Left lung (tissue), 10 donors: ENCODE results near the gene HSP90AB1. TPM values are rescaled to one million over a fixed set of nuclear protein-coding genes. Genes with fewer than 3 reads are reported as not detected.

Experiments used
- ATAC-seq: fragments of 200-7000 bp; cut with Tn5 transposase; one replicate; pipeline ENCODE4 v1.9.1; 2020; ENCODE audit warnings: moderate library complexity
- DNase-seq, 4 donors: peaks; one replicate each; pipeline ENCODE4 v3.0.0-alpha.2; 2013 to 2020
- H3K27ac ChIP-seq, 2 donors: fragments of 200-600 bp; sonication (generic) in 1 of 2; one replicate each; pipeline versions ENCODE4 v1.5.0 to v1.8.0; 2020 to 2021
- H3K27me3 ChIP-seq, 2 donors: fragments of 200-600 bp; sonication (generic) in 1 of 2; one replicate each; pipeline versions ENCODE4 v1.5.0 to v1.8.0; 2020 to 2021
- H3K36me3 ChIP-seq, 2 donors: fragments of 200-600 bp; sonication (generic) in 1 of 2; one replicate each; pipeline versions ENCODE4 v1.5.0 to v1.8.0; 2020 to 2021
- H3K4me1 ChIP-seq, 2 donors: fragments of 200-600 bp; one replicate each; pipeline ENCODE4 v1.8.0; 2021
- H3K4me3 ChIP-seq, 2 donors: fragments of 200-600 bp; sonication (generic) in 1 of 2; one replicate each; pipeline versions ENCODE4 v1.5.0 to v1.8.0; 2020 to 2021; ENCODE audit warnings: mild to moderate bottlenecking in 1 of 2
- H3K9me3 ChIP-seq, 2 donors: fragments of 200-600 bp; sonication (generic) in 1 of 2; one replicate each; pipeline versions ENCODE4 v1.5.0 to v1.8.0; 2020 to 2021
- CTCF ChIP-seq, 2 donors: fragments of 200-600 bp; sonication (generic) in 1 of 2; IDR thresholded peaks; one replicate each; pipeline versions ENCODE4 v1.5.0 to v1.8.0; 2021; ENCODE audit warnings: antibody characterized with exemption in 2 of 2
- intact Hi-C, 2 donors: fragments of 100-400 bp; cut with DNase I; formaldehyde crosslinking; loops; one replicate each; pipeline versions ENCODE4 v1.11.2 to v1.14.2; 2022
- polyA plus RNA-seq, 6 donors: library from polyadenylated mRNA; unstranded; fragments of 120-200 nt; gene quantifications; one replicate each; pipeline ENCODE4 v1.2.1, GENCODE V29; 2013; ENCODE audit not compliant: insufficient read length in 6 of 6
- total RNA-seq, 2 donors: library from RNA; stranded (reverse); fragmentation: NEBNext Ultra II Directional; extraction: Animal tissue kit (Norgen Biotek cat#: 25700); gene quantifications; one replicate each; pipeline ENCODE4 v1.2.1, GENCODE V29; 2021
- donor health status: DM: no; HTN: yes; CAD: no.
- donor health status: DM: no; HTN: no; CAD: no.

The HSP90AB1 gene
- total and polyA plus RNA-seq, 8 donors, result 726 to 1,444 (median 1,251) TPM

GRCh38 chr6:44243345-44243744, 3.6 kb upstream of the HSP90AB1 start:
- ATAC-seq, result no peak
- DNase-seq, result no peak
- Histone ChIP-seq H3K4me3 (no peak overlapping the region), H3K27ac (no peak overlapping the region), H3K9me3 (no peaks in the 10 kb centered on the region), H3K27me3 (no peaks in the 10 kb centered on the region), H3K36me3 (peaks cover 0 to 2% of the 10 kb centered on the region in 2 donors), H3K4me1 (peaks cover 4 to 17% of the 10 kb centered on the region in 2 donors)
- intact Hi-C loops, result no loop called here
- no peak for TF ChIP-seq CTCF (IDR thresholded peaks at IDR 0.05)

GRCh38 chr6:44245391-44245911, 1.4 kb upstream of the HSP90AB1 start:
- H3K36me3 ChIP-seq, result peaks cover 1 to 23% of the 10 kb centered on the region in 2 donors
- H3K4me3 ChIP-seq, result peak overlapping the region; percentile 64 to 88
- no peak for TF ChIP-seq CTCF (IDR thresholded peaks at IDR 0.05)
- no peaks in the 10 kb centered on the region for H3K27me3 ChIP-seq
- H3K4me1 ChIP-seq, result peaks cover 16 to 38% of the 10 kb centered on the region in 2 donors
- DNase-seq, result no peak
- no peak for ATAC-seq
- H3K9me3 ChIP-seq, result no peaks in the 10 kb centered on the region
- intact Hi-C loops, result no loop called here
- peak overlapping the region; percentile 95 to 99 for H3K27ac ChIP-seq

- no peaks in the 10 kb centered on the region for H3K27me3 ChIP-seq
- peak overlapping the region; percentile 95 to 99 for H3K27ac ChIP-seq
- intact Hi-C loops, result no loop called here
- TF ChIP-seq CTCF (IDR thresholded peaks at IDR 0.05), result no peak
- DNase-seq, result peak; percentile 85 to 97 (median 92)
- H3K4me1 ChIP-seq, result peaks cover 16 to 44% of the 10 kb centered on the region in 2 donors
- peaks cover 5 to 29% of the 10 kb centered on the region in 2 donors for H3K36me3 ChIP-seq
- ATAC-seq, result peak; percentile 84
- H3K9me3 ChIP-seq, result no peaks in the 10 kb centered on the region
- peak overlapping the region; percentile 64 to 88 for H3K4me3 ChIP-seq
Measured at GRCh38 chr6:44245912-44246662, 814 bp upstream of the HSP90AB1 start.

- Histone ChIP-seq H3K9me3 (no peaks in the 10 kb centered on the region), H3K27ac (peak overlapping the region; percentile 95 to 99), H3K27me3 (no peaks in the 10 kb centered on the region), H3K4me1 (peaks cover 16 to 59% of the 10 kb centered on the region in 2 donors), H3K36me3 (peaks cover 5 to 45% of the 10 kb centered on the region in 2 donors), H3K4me3 (peak overlapping the region; percentile 64 to 88)
- DNase-seq (peak; percentile 56 to 92 (median 78)), ATAC-seq (peak; percentile 40)
- TF ChIP-seq CTCF (IDR thresholded peaks at IDR 0.05), result no peak
- intact Hi-C loops, result no loop called here
Measured at GRCh38 chr6:44247338-44248302, 719 bp downstream of the HSP90AB1 start.
